Posterior cingulate gyrus (tissue), 11 donors: ENCODE data around the gene FAF1.
"Not testable (repeated sequence)": the region's sequence is repeated elsewhere in the genome, so short reads cannot be mapped to it uniquely, and the experiment has no call there.

ENCODE experiments used
- DNase-seq, 10 donors: peaks; one replicate each; pipeline versions ENCODE4 v3.0.0 to v3.0.0-alpha.2; 2020 to 2021; ENCODE audit warnings: mixed read lengths in 3 of 10
- intact Hi-C: fragments of 100-400 bp; cut with DNase I; formaldehyde crosslinking; loops from one replicate; pipeline ENCODE4 v1.15.1; 2023

Gene FAF1

DNA sequence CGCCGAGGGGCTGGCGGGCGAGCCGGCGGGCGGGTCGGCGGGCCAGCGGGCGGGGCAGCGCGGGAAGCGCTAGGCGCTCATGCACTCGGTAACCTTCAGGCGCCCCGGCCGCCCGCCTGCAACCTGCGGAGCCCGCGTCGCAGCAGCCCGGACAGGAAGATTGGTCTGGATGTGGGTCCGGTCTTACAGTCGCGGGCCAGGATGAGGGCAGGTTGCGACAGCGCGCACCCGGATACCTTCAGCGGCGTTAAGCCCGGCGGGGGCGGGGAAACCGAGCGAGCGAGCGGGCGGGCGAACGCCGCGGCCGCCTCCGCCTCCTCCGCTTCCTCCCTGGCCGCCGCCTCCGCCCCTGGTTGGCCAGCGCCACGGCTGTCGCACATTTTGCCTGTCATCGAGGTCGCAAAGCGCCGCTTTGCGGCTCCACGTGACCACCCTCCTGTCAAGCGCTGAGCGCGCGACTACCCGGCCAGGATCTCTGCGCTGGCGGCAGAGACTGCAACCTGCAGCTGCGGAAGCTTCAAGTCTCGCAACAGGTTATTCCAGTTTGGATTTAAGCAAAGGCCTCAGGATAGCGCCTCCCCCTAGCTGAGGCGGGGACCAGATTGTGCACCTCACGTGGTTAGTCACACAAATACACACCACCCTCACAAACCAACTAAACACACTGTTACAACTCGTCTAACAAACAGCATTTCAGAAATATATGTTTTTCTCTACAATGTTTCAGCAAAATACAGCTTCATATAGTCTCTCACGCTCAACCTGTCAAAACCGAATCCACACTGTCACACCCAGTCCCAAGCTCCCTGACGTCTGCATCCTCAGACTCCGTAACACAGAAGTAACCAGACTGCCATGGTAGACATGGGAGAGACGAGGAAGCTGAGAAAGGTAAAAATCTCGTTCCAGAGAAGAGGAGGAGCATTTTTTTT is at the start of gene FAF1:
Gene FAF1, minus strand, starts transcription at position 355 of the 932 bp plus-strand sequence. CDS start 456 bp downstream, outside the sequence.
- intact Hi-C loops, result loop anchor here (1.0 kb wide), 1 partner anchor 8 kb away; no protein-coding TSS in a partner anchor
- peak; percentile 94 to 99 (median 96) for DNase-seq

- DNase-seq, result no peak
- intact Hi-C loops, result no loop called here
These were observed 49.3 kb upstream of the FAF1 start for GRCh38 chr1:51009381-51009780.

- DNase-seq, intact Hi-C loops: not testable (repeated sequence)
These were observed 45.5 kb upstream of the FAF1 start for GRCh38 chr1:51005549-51005948.

GRCh38 chr1:51002516-51002915 is 42.4 kb upstream of the FAF1 start:
- intact Hi-C loops, result no loop called here
- DNase-seq, result no peak

GRCh38 chr1:51000651-51001050 is 40.6 kb upstream of the FAF1 start:
- intact Hi-C loops, result no loop called here

DNA sequence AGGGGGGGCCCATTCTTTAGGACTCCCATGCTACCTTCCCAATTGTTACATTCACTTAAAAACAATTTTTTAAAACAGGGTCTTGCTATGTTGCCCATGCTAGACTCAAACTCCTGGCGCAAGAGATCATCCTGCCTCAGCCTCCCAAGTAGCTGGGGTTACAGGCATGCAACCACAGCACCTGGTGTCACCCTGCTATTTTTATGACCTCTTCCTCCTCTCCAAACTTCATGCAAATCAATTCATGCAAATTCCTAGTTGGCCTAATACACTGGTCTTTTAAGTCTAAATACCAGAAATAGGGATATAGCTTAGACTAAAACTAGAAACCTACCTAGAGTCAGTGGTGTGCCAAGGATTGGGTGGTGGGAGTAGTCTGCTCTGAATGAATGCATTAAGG is 40.1 kb upstream of the FAF1 start:
- no peak for DNase-seq
- intact Hi-C loops, result no loop called here

More at GRCh38 chr1:51000651-51001050, 40.6 kb upstream of the FAF1 start:
- DNase-seq, result no peak

DNA sequence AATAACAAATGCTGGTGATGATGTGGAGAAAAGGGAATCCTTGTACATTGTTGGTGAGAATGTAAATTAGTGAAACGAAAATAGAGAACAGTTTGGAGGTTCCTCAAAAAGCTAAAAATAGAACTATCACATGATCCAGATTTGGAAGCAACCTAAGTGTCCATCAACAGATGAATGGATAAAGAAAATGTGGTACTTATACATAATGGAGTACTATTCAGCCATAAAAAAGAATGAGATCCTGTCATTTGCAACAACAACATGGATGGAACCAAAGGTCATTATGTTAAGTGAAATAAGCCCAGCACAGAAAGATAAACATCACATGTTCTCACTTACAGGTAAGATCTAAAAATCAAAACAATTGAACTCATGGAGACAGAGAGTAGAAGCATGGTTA is 39.3 kb upstream of the FAF1 start:
- DNase-seq, intact Hi-C loops: not testable (repeated sequence)

- no peak for DNase-seq
- intact Hi-C loops, result no loop called here
These were observed 36.0 kb upstream of the FAF1 start for GRCh38 chr1:50996083-50996482.

GRCh38 chr1:50995651-50996050 is 35.6 kb upstream of the FAF1 start:
- intact Hi-C loops, result no loop called here

DNA sequence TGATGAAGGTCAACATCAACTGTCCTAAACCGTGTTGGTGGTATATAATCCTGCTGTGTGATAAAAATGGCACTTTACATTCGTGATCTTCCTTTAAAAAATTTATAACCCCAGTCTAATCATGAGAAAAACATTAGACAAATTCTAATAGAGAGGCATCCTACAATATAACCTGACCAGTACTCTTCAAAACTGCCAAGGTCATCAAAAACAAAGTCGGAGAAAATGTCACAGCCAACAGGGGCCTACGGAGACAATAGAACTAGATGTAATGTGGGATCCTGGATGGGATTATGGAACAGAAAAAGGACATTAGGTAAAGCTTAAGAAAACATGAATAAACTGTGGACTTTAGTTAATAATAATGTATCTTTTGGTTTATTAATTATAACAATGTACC is 34.9 kb upstream of the FAF1 start:
- no peak for DNase-seq
- intact Hi-C loops, result no loop called here

More at GRCh38 chr1:50995651-50996050, 35.6 kb upstream of the FAF1 start:
- DNase-seq, result no peak

- DNase-seq, result no peak
- intact Hi-C loops, result no loop called here
These were observed 33.6 kb upstream of the FAF1 start for GRCh38 chr1:50993645-50994044.

GRCh38 chr1:50992532-50993318 is 32.7 kb upstream of the FAF1 start:
- DNase-seq, result no peak
- intact Hi-C loops, result no loop called here

DNA sequence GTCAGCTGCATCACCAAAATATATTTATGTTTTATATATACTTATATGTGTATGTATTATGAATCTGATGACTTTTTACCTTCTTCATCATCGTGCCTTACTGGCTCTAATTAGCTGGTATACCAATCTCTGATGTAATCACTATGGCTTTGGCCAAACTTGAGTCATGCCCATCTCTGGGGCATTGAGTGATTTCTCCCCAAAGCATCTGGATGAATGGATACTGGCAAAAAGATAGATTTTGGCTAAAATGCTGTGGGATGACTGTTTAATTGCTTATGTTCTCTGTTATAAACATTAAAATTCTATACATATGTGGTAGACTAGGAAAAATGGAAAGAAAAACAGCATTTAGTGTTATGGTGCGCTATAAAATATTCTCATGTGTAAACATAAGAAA is 29.6 kb upstream of the FAF1 start:
- intact Hi-C loops, result no loop called here
- DNase-seq, result no peak

GRCh38 chr1:50986653-50987052 is 26.6 kb upstream of the FAF1 start:
- no peak for DNase-seq
- intact Hi-C loops, result no loop called here

DNA sequence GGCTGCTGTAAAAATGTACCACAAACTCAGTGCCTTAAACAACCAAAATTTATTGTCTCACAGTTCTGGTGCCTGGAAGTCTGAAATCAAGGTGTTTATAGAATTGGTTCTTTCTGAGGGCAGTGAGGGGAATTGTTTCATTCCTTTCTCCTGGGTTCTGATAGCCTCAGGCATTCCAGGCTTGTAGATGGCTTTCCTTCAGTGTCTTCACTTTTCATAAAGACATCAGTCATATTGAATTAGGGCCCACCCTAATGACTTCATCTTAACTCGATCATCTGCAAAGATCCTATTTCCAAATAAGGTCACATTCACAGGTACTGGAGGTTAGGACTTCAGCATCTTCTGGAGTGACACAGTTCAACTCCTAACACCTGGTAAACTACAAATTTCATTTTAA is 25.0 kb upstream of the FAF1 start:
- intact Hi-C loops, result no loop called here
- DNase-seq, result no peak

DNA sequence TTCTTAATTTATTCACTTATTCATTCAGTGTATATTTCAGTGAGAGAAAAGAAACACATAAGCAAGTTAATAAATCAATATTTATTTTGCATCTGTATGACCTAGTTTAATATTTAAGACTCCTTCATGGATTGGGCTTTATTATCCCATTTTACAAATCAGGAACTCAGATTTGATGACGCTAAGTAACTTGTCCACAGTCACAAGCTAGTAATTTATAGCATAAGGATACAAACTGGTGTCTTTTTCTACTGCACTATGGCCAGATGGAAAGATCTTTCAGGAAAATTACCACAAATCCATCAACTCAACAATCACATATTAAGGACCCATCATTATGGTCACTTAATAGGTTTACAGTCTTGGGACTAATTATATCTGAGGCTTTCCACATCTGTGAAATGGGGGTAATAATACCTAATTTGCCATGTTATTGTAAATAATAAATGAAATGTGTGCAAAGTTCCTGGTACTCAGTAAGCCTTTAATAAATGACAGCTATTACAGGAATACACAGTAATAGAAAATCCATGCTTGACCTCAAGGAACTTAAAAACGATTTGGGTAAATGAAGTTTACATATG is 23.2 kb upstream of the FAF1 start:
- no peak for DNase-seq
- intact Hi-C loops, result no loop called here

DNA sequence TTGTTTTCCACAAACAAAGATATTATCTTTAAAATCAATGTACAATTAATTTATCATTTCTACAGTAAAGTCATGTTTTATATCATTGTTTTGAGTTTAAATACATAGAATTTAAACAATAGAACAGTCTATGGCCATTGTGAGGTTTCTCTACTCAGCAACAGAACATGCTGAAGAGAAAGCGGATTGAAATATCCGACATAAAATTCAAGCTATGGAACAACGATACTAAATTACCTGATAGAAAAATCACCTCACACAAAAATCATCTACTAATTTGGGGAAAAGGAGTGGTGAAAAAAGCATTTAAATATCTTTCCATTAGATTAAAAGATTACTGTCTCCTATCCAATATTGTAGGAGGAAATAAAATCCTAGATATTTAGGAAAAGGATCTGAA is 22.5 kb upstream of the FAF1 start:
- DNase-seq, result no peak
- intact Hi-C loops, result no loop called here

GRCh38 chr1:50981741-50982140 is 21.7 kb upstream of the FAF1 start:
- no peak for DNase-seq
- intact Hi-C loops, result no loop called here

- intact Hi-C loops, result no loop called here
- no peak for DNase-seq
These were observed 20.4 kb upstream of the FAF1 start for GRCh38 chr1:50980505-50980904.

DNA sequence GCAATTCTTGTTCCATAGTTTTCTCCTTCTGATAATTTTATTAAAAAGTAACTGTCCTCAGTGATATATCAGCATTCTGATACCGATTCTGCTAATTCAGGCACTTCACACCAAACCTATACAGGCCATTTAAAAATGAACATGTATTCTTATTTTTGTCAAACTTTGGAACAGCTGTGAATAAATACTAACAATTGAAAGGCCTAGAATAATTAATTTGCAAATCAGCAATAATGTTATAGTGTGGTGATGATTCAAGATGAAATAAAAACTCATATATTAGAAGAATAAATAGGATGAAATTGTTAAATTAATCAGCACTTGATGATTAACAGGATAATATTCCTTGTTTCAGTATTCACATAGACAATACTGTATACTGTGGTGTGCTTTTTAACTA is 19.9 kb upstream of the FAF1 start:
- intact Hi-C loops, result no loop called here
- DNase-seq, result no peak
